Stimulated activated effector memory CD8-positive, alpha-beta T cell treated with anti-CD3 and anti-CD28 coated beads, Interleukin-12 subunit alpha, Interleukin-12 subunit beta, amount 100 ng/mL, for 72 hours (primary cell): ENCODE results near the gene TCERG1L.
"Not testable (repeated sequence)": the region's sequence is repeated elsewhere in the genome, so short reads cannot be mapped to it uniquely, and the experiment has no call there.

ENCODE experiments used
- ATAC-seq: fragments of 150-1000 bp; cut with Tn5 transposase; 2 replicates; pipeline ENCODE4 v1.10.0; 2021
- DNase-seq, 2 donors: peaks; one replicate each; pipeline ENCODE4 v3.0.0; 2021 to 2022; ENCODE audit warnings: low spot score in 2 of 2
- H3K27ac Mint-ChIP-seq: one replicate; pipeline ENCODE4 v1.8.0; 2022; ENCODE audit warnings: mild to moderate bottlenecking, mixed read lengths
- H3K36me3 Mint-ChIP-seq: one replicate; pipeline ENCODE4 v1.8.0; 2022; ENCODE audit warnings: mild to moderate bottlenecking, mixed read lengths
- H3K4me1 Mint-ChIP-seq: one replicate; pipeline ENCODE4 v1.8.0; 2022; ENCODE audit warnings: mixed read lengths
- H3K4me3 Mint-ChIP-seq: one replicate; pipeline ENCODE4 v1.8.0; 2022; ENCODE audit warnings: mild to moderate bottlenecking, mixed read lengths
- H3K9me3 Mint-ChIP-seq: one replicate; pipeline ENCODE4 v1.8.0; 2022; ENCODE audit warnings: mixed read lengths

Gene TCERG1L

GRCh38 chr10:131193923-131194322 lies 117.6 kb downstream of the TCERG1L start:
- no peak for ATAC-seq
- no peaks in the 10 kb centered on the region for H3K9me3 Mint-ChIP-seq
- no peak overlapping the region for H3K4me3 Mint-ChIP-seq
- H3K27ac Mint-ChIP-seq: no peak overlapping the region
- H3K36me3 Mint-ChIP-seq: no peaks in the 10 kb centered on the region
- no peaks in the 10 kb centered on the region for H3K4me1 Mint-ChIP-seq
- no peak for DNase-seq

GRCh38 chr10:131188494-131188893 lies 123.0 kb downstream of the TCERG1L start:
- no peak for ATAC-seq
- DNase-seq: no peak
- no peak overlapping the region for H3K27ac Mint-ChIP-seq

GRCh38 chr10:131187926-131188325 lies 123.6 kb downstream of the TCERG1L start:
- ATAC-seq (peak; percentile 13), DNase-seq (no peak)
- no peak overlapping the region for H3K27ac Mint-ChIP-seq
- H3K4me3 Mint-ChIP-seq: no peak overlapping the region
- H3K36me3 Mint-ChIP-seq: no peaks in the 10 kb centered on the region
- H3K4me1 Mint-ChIP-seq: no peaks in the 10 kb centered on the region
- H3K9me3 Mint-ChIP-seq: peaks cover 3% of the 10 kb centered on the region

More at GRCh38 chr10:131188494-131188893, 123.0 kb downstream of the TCERG1L start:
- H3K4me1 Mint-ChIP-seq: no peaks in the 10 kb centered on the region
- peaks cover 3% of the 10 kb centered on the region for H3K9me3 Mint-ChIP-seq
- H3K36me3 Mint-ChIP-seq: no peaks in the 10 kb centered on the region
- H3K4me3 Mint-ChIP-seq: no peak overlapping the region

DNA sequence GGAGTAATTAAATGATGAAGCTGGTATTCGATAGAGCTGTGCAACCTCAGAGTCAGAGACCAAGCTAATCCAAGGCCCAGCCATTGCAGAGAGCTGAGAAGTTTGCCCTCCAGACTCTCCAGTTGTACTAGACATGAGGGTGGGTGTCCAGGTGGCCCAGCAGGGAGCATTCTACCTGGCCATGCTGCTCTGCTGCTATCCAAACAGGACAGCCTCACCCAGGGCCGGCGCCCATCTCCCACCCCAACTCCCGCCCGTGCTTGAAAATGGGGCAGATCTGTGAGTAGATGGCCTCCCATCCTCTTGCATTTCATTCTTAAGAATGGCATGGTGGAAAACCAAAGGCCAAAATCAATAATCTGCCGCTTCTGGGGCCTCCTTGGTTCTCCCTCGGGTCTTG lies 124.2 kb downstream of the TCERG1L start:
- Mint-ChIP-seq H3K4me3 (no peak overlapping the region), H3K9me3 (peaks cover 3% of the 10 kb centered on the region), H3K4me1 (no peaks in the 10 kb centered on the region), H3K36me3 (no peaks in the 10 kb centered on the region), H3K27ac (no peak overlapping the region)
- ATAC-seq: peak; percentile 26
- DNase-seq: no peak

DNA sequence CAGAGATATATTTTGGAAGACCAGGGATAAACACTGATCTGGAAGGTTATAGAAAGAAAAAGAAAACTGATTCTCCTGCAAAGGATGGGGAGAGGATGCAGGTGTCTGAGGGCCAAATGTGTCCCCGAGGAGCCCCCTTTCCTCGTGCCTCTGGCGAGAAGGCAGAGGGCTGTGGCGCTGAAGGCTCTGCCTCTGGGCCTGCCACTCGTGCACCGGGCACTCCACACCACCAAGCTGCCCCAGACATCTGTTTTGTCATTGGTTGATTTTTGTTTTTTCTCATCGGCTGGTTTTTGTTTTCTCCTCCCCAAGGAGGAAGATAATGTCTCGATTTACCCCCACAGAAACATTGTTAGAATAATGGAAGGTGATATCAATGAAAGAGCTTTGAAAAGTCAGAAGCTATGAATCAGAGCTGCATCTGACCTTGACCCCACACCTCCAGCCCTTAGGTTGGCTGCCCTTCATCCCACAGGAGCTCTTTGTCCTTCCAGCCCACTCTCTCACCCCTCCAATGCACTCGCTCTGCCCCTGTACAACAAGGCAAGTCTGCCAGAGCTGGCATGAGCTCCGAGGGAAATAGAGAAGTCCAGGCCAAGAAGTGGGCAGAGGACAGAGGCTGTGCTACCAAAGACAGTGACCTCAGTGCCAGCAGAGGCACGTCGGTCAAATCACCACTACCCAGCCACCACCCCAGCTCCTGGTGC lies 124.8 kb downstream of the TCERG1L start:
- Mint-ChIP-seq H3K27ac (no peak overlapping the region), H3K36me3 (no peaks in the 10 kb centered on the region), H3K9me3 (peaks cover 3% of the 10 kb centered on the region), H3K4me1 (no peaks in the 10 kb centered on the region), H3K4me3 (no peak overlapping the region)
- no peak for ATAC-seq
- no peak for DNase-seq

DNA sequence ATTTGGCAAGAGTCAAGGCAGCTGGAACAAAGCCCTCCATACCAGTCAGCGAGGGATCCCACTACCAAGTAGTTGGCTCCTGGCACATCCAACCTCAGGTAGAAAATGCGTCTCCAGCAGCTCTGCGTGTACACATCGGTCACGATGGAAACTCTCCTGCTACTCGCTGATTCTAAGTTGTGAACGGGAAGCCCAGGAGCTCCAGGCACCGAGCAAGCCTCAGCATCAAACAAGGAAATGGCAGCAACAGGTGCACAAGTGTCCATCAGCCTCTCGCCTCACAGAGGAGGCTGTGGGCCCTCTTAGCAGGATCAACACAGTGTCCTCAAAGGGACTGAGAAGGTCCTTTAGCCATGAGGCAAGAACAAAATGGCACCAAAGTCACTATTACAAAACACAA lies 127.0 kb downstream of the TCERG1L start:
- no peaks in the 10 kb centered on the region for H3K36me3 Mint-ChIP-seq
- no peaks in the 10 kb centered on the region for H3K4me1 Mint-ChIP-seq
- no peak overlapping the region for H3K4me3 Mint-ChIP-seq
- no peak for DNase-seq
- ATAC-seq: no peak
- H3K27ac Mint-ChIP-seq: no peak overlapping the region
- peaks cover 3% of the 10 kb centered on the region for H3K9me3 Mint-ChIP-seq

DNA sequence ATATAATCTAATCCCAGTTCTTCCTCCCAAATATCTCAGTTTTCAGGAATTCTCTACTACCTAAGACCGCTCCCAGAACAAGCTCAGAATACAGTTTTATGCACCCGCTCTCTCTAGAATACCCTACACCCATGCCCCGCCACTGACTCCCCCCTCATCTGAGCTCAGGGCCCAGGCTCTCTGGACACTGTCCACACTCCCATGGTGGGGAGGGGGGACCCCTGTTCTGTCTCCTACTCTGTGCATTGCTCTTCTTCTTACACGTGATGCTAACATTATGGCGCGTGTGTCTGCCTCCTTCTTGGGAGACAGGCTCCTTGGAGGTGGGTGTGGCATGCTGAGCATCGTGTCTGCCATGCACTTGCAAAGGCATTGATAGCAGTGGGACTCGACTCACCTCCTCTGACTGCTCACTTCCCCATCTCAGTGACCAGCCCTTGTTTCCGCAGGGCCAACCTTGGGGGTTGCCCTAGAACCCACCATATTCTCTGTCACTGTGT lies 127.9 kb downstream of the TCERG1L start:
- H3K4me1 Mint-ChIP-seq: no peaks in the 10 kb centered on the region
- ATAC-seq: no peak
- no peak overlapping the region for H3K27ac Mint-ChIP-seq
- no peak overlapping the region for H3K4me3 Mint-ChIP-seq
- no peaks in the 10 kb centered on the region for H3K36me3 Mint-ChIP-seq
- no peak for DNase-seq
- peaks cover 3% of the 10 kb centered on the region for H3K9me3 Mint-ChIP-seq

DNA sequence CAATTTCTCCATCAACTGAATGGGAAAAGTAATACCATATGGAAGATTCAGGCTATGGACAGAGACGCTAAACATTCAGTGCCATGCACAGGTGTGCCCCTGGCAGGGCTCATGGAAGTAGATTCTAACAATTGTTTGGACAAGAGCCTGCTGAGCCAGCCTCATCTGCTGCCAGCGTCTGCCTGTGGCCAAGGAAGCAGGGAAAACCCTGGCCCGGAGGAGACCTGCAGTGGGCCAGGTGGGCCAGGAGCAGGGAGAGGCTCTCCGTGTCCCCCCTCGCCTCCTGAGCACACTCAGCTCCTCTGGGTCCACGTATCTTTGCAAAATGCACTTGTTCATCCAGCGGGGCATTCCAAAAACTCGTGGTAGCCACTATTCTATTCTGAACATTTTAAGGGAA lies 130.1 kb downstream of the TCERG1L start:
- Mint-ChIP-seq H3K4me1 (no peaks in the 10 kb centered on the region), H3K4me3 (no peak overlapping the region), H3K27ac (no peak overlapping the region), H3K9me3 (peaks cover 3% of the 10 kb centered on the region), H3K36me3 (no peaks in the 10 kb centered on the region)
- no peak for ATAC-seq
- DNase-seq: no peak

- peaks cover 3% of the 10 kb centered on the region for H3K9me3 Mint-ChIP-seq
- no peak for DNase-seq
- H3K4me3 Mint-ChIP-seq: no peak overlapping the region
- no peaks in the 10 kb centered on the region for H3K36me3 Mint-ChIP-seq
- H3K4me1 Mint-ChIP-seq: no peaks in the 10 kb centered on the region
- no peak overlapping the region for H3K27ac Mint-ChIP-seq
- ATAC-seq: no peak
These were observed 130.6 kb downstream of the TCERG1L start for GRCh38 chr10:131180740-131181415.

DNA sequence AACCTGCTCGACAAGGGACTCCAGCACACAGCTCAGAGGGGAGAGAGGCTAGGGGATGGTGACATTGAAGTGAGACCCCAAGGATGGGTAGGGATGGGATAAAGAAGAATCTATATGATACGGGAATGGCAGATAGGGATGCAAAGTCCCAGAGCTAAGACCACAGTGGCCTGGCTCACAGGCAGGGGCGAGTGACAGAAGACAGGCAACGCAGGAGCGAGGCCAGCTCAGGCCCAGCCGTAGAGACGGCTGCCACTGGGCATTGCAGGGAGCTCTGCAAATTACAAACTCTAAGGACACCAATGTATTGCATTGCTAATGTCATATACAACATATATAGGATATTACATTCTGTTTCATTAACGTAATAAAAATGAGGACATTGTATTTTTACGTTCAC lies 131.4 kb downstream of the TCERG1L start:
- H3K4me3 Mint-ChIP-seq: no peak overlapping the region
- DNase-seq (no peak), ATAC-seq (no peak)
- H3K9me3 Mint-ChIP-seq: peaks cover 7% of the 10 kb centered on the region
- H3K36me3 Mint-ChIP-seq: no peaks in the 10 kb centered on the region
- H3K27ac Mint-ChIP-seq: no peak overlapping the region
- no peaks in the 10 kb centered on the region for H3K4me1 Mint-ChIP-seq

DNA sequence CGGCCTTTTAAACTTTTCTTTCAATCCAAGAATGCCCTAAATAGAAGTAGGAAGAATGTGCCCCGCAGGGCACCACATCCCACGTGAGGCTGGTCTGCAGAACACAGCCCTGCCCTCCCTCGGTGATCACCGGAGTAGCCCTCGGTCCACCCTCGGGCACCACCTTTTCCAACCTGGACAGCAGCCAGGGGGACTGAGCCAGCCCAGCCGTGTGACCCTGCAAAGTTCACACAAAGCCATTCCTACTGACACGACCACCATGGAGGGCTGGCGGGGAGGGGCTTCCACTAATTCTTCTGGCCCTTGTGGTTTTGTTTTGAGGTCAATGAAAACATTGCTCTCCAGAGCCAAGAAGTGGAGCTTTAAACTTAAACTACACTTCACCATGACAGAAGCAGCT lies 132.2 kb downstream of the TCERG1L start:
- ATAC-seq: no peak
- no peak overlapping the region for H3K27ac Mint-ChIP-seq
- DNase-seq: no peak
- H3K4me1 Mint-ChIP-seq: no peaks in the 10 kb centered on the region
- peaks cover 7% of the 10 kb centered on the region for H3K9me3 Mint-ChIP-seq
- H3K36me3 Mint-ChIP-seq: no peaks in the 10 kb centered on the region
- H3K4me3 Mint-ChIP-seq: no peak overlapping the region

- H3K4me3 Mint-ChIP-seq: no peak overlapping the region
- H3K27ac Mint-ChIP-seq: no peak overlapping the region
- peaks cover 4% of the 10 kb centered on the region for H3K9me3 Mint-ChIP-seq
- no peaks in the 10 kb centered on the region for H3K4me1 Mint-ChIP-seq
- ATAC-seq (no peak), DNase-seq (no peak)
- H3K36me3 Mint-ChIP-seq: no peaks in the 10 kb centered on the region
These were observed 132.8 kb downstream of the TCERG1L start for GRCh38 chr10:131178521-131179331.

DNA sequence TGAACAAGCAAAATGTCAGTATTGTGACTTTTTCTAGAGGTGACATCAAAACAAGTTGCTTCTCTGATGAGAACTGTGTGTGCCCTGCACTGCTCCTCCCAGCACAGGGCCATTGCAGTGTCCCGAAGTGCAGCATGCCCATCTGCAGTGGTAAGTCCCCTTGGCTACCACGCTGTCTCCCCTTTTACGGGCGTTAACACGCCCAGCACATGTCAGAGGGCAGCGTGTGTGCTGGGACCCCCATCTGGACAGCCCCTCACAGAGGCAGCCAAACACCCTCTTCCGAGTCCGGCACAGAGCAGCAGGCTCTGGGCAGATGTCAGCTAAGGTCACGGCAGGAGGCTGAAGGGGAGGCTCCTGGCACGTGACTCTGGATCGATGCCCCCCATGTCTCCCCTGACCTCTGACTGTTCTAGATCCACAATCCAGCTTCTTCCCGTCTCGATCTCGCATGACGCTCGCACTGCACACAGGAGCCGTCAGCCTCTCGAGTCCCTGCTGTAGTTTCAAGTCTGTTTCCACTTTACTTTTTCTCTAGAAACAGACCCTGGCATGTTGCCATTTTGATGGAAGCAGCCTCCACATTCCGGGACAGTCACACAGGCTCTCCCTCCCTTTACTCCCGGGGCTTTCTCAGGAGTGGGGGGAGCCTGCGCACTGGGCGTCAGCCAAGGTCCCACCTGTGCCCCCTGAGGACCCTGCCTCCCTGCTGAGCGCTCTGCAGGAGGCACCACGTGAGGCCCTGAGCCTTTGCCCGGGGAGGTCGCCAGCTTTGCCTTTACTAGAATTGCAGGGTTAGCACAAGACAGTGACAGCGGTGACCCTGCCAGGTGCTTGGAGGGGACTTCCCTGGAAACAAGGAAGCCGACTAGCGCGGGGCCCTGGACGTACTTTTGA lies 133.8 kb downstream of the TCERG1L start:
- no peak for DNase-seq
- H3K9me3 Mint-ChIP-seq: peaks cover 4% of the 10 kb centered on the region
- no peak for ATAC-seq
- no peaks in the 10 kb centered on the region for H3K36me3 Mint-ChIP-seq
- H3K4me1 Mint-ChIP-seq: no peaks in the 10 kb centered on the region
- no peak overlapping the region for H3K4me3 Mint-ChIP-seq
- H3K27ac Mint-ChIP-seq: no peak overlapping the region

- no peaks in the 10 kb centered on the region for H3K36me3 Mint-ChIP-seq
- H3K4me1 Mint-ChIP-seq: no peaks in the 10 kb centered on the region
- no peak overlapping the region for H3K4me3 Mint-ChIP-seq
- peaks cover 4% of the 10 kb centered on the region for H3K9me3 Mint-ChIP-seq
- DNase-seq (no peak), ATAC-seq (no peak)
- no peak overlapping the region for H3K27ac Mint-ChIP-seq
These were observed 134.6 kb downstream of the TCERG1L start for GRCh38 chr10:131176907-131177306.

DNA sequence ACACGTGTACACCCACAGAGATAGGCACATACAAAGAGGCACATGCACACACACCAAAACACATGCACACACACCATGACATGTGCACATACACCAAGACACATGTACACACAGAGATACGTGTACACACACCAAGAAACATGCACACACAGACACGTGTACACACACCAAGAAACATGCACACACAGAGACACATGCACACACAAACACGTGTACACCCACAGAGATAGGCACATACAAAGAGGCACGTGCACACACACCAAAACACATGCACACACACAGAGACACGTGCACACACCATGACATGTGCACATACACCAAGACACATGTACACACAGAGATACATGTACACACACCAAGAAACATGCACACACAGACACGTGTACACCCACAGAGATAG lies 135.2 kb downstream of the TCERG1L start:
- not testable (repeated sequence) for H3K27ac Mint-ChIP-seq, H3K9me3 Mint-ChIP-seq, H3K36me3 Mint-ChIP-seq, ATAC-seq, H3K4me3 Mint-ChIP-seq, DNase-seq, H3K4me1 Mint-ChIP-seq
